ENCODE results near the gene RAI1. TPM values are rescaled to one million over a fixed set of nuclear protein-coding genes. Genes with fewer than 3 reads are reported as not detected.

The RAI1 gene
- total and polyA plus RNA-seq, 7 donors = 1.8 to 31.9 (median 9.3) TPM

GRCh38 chr17:17732892-17733670 lies 51.8 kb downstream of the RAI1 start:
- no peak for DNase-seq
- intact Hi-C loops (cut with DNase I) = no loop called here
- H3K27ac ChIP-seq = peak overlapping the region; percentile 49 to 75 (median 68)
- H3K27me3 ChIP-seq = no peaks in the 10 kb centered on the region
- no peaks in the 10 kb centered on the region for H3K9me3 ChIP-seq
- TF ChIP-seq POLR2A (IDR thresholded peaks at IDR 0.05) = no peak
- no peak for TF ChIP-seq CTCF (IDR thresholded peaks at IDR 0.05)
- TF ChIP-seq POLR2AphosphoS5 (IDR thresholded peaks at IDR 0.05) = no peak
- TF ChIP-seq EP300 (IDR thresholded peaks at IDR 0.05) = no peak
- H3K36me3 ChIP-seq = no peaks in the 10 kb centered on the region
- H3K4me3 ChIP-seq = no peak overlapping the region
- 88 to 92% methylated on average over 9 of the region's 9 CpGs for whole genome bisulfite sequencing, 2 donors
- H3K4me1 ChIP-seq = peaks cover 0 to 68% (median 45%) of the 10 kb centered on the region in 4 donors

- intact Hi-C loops (cut with DNase I) = loop anchor here (5.0 kb wide), 1 partner anchor 54 kb away; the partner anchor contains the start of gene RAI1
- H3K4me3 ChIP-seq = no peak overlapping the region
- TF ChIP-seq POLR2AphosphoS5 (IDR thresholded peaks at IDR 0.05) (no peak), EP300 (IDR thresholded peaks at IDR 0.05) (no peak), CTCF (IDR thresholded peaks at IDR 0.05) (no peak), POLR2A (IDR thresholded peaks at IDR 0.05) (no peak)
- DNase-seq = no peak
- H3K4me1 ChIP-seq = peaks cover 0 to 75% (median 64%) of the 10 kb centered on the region in 4 donors
- WGBS, 2 donors = 75 to 78% methylated on average over 5 of the region's 5 CpGs
- no peaks in the 10 kb centered on the region for H3K27me3 ChIP-seq
- no peaks in the 10 kb centered on the region for H3K9me3 ChIP-seq
- H3K27ac ChIP-seq = peak overlapping the region in 3 of 4 donors; percentile 15 to 90 (median 82)
- no peaks in the 10 kb centered on the region for H3K36me3 ChIP-seq
These were observed 55.2 kb downstream of the RAI1 start for GRCh38 chr17:17736205-17737183.

- TF ChIP-seq EP300 (IDR thresholded peaks at IDR 0.05) (no peak), CTCF (IDR thresholded peaks at IDR 0.05) (no peak), POLR2AphosphoS5 (IDR thresholded peaks at IDR 0.05) (no peak), POLR2A (IDR thresholded peaks at IDR 0.05) (no peak)
- Histone ChIP-seq H3K27me3 (no peaks in the 10 kb centered on the region), H3K27ac (peak overlapping the region; percentile 76 to 90 (median 80)), H3K9me3 (no peaks in the 10 kb centered on the region), H3K4me1 (peaks cover 0 to 74% (median 63%) of the 10 kb centered on the region in 4 donors), H3K4me3 (no peak overlapping the region), H3K36me3 (no peaks in the 10 kb centered on the region)
- 18 to 28% methylated on average over 16 of the region's 16 CpGs for WGBS, 2 donors
- intact Hi-C loops (cut with DNase I) = loop anchor here (5.0 kb wide), 1 partner anchor 56 kb away; the partner anchor contains the start of gene RAI1
- no peak for DNase-seq
These were observed 57.0 kb downstream of the RAI1 start for GRCh38 chr17:17737961-17738894.

GRCh38 chr17:17738901-17739300 lies 57.6 kb downstream of the RAI1 start:
- Histone ChIP-seq H3K4me3 (no peak overlapping the region), H3K27me3 (no peaks in the 10 kb centered on the region), H3K9me3 (no peaks in the 10 kb centered on the region), H3K4me1 (peaks cover 0 to 68% (median 61%) of the 10 kb centered on the region in 4 donors), H3K36me3 (no peaks in the 10 kb centered on the region), H3K27ac (peak overlapping the region; percentile 76 to 90 (median 80))
- DNase-seq = no peak
- WGBS, 2 donors = 11 to 61% methylated on average over 8 of the region's 8 CpGs
- TF ChIP-seq EP300 (IDR thresholded peaks at IDR 0.05) (no peak), POLR2A (IDR thresholded peaks at IDR 0.05) (no peak), CTCF (IDR thresholded peaks at IDR 0.05) (no peak), POLR2AphosphoS5 (IDR thresholded peaks at IDR 0.05) (peak in 1 of 4 donors; percentile 41)
- intact Hi-C loops (cut with DNase I) = loop anchor here (5.0 kb wide), 1 partner anchor 57 kb away; the partner anchor contains the start of gene RAI1

Data from sigmoid colon (tissue), 7 donors.